Measurements from ENCODE around the gene JAZF1.

JAZF1 gene

DNA sequence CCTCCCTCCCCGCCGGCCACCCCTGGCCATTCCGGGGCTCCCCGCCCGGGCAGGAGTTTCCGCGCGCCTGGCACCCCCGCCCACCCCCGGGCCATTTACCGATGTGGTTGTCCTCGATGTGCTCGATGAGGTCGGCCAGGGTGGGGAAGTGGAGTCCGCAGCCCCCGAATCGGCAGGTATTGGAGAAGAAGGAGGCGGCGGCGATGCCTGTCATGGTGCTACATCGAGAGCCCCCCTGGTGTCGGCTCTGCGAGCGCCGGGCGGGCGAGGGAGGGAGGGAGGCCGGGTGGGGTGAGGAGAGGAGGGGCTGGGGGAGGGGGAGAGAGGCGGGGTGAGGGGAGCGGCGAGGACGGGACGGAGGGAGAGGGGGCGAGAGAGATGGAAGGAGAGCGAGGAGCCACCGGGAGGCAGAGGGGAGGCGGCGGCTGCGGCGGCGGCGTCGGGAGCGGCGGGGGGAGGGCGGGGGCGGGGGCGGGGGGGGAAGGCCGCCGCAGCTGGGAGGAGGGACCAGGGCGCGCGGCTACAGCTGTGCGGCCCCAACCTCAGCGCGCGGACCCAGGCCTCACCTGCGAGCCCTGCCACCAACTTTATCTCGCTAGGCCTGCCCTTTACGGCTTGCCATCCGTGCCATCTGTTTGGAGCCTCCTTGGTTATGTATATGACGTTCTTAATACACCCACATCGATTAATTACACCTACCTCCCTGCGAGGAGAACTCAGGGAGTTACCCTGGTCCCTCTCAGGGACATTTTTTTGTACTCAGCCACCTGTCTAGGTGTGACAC, at the start of gene JAZF1:
TSS of gene JAZF1 (minus strand) at position 432 of the 784 bp plus-strand sequence.
- in situ Hi-C loops (cut with HindIII; ENCODE audit: low sequenced_read_pairs), result no loop called here
- peak within 1 kb of the TSS; percentile 78 for H3K4me3 ChIP-seq (ENCODE audit: low read depth, low read length)
- TF ChIP-seq, protein P1, sequence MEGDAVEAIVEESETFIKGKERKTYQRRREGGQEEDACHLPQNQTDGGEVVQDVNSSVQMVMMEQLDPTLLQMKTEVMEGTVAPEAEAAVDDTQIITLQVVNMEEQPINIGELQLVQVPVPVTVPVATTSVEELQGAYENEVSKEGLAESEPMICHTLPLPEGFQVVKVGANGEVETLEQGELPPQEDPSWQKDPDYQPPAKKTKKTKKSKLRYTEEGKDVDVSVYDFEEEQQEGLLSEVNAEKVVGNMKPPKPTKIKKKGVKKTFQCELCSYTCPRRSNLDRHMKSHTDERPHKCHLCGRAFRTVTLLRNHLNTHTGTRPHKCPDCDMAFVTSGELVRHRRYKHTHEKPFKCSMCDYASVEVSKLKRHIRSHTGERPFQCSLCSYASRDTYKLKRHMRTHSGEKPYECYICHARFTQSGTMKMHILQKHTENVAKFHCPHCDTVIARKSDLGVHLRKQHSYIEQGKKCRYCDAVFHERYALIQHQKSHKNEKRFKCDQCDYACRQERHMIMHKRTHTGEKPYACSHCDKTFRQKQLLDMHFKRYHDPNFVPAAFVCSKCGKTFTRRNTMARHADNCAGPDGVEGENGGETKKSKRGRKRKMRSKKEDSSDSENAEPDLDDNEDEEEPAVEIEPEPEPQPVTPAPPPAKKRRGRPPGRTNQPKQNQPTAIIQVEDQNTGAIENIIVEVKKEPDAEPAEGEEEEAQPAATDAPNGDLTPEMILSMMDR (IDR thresholded peaks at IDR 0.05; ENCODE audit: low read depth, low read length), result no peak
- peak; percentile 52 for DNase-seq (ENCODE audit: low read depth, low spot score)

DNA sequence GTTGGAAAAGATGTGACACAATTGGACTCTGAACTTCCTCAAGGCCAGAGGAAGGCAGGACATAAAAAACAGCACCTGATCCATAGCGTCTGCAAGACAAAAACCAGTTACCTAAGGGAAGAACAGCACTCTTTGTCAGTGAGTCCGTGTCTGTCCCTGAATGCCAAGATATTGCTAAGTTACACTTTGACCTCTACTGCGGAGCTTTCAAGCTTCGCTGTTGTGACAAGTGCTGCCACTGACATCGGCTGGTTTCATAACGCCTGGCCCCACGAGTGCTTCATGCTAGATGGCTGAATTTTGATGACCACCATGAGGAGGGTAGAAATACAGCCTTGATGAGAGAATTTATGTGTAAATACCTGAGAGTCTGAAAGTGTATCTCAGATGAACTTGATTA, 49.7 kb upstream of the JAZF1 start:
- TF ChIP-seq, protein P1 (IDR thresholded peaks at IDR 0.05; ENCODE audit: low read depth, low read length), result no peak
- H3K4me3 ChIP-seq (ENCODE audit: low read depth, low read length), result no peak overlapping the region
- no peak for DNase-seq (ENCODE audit: low read depth, low spot score)
- in situ Hi-C loops (cut with HindIII; ENCODE audit: low sequenced_read_pairs), result no loop called here

DNA sequence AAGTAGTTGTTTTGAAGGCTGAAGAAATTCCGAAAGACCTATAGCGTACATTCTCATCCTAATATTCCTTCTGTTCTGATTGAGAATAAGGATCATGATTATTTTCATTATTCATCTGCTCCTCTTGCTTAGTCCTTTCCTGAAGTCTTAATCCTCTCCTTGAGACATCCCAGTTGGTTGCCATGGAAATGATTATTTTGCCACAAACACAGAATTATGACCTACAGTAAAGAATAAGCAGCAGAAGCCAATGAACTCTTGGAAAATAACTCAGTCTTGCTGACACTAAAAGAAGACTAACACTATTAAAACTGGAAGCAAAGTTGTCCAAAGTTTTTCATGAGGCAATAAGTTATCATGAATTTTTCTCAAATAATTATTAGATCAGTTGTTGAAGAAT, 47.8 kb upstream of the JAZF1 start:
- H3K4me3 ChIP-seq (ENCODE audit: low read depth, low read length), result no peak overlapping the region
- TF ChIP-seq, protein P1 (IDR thresholded peaks at IDR 0.05; ENCODE audit: low read depth, low read length), result no peak
- no peak for DNase-seq (ENCODE audit: low read depth, low spot score)
- in situ Hi-C loops (cut with HindIII; ENCODE audit: low sequenced_read_pairs), result no loop called here

DNA sequence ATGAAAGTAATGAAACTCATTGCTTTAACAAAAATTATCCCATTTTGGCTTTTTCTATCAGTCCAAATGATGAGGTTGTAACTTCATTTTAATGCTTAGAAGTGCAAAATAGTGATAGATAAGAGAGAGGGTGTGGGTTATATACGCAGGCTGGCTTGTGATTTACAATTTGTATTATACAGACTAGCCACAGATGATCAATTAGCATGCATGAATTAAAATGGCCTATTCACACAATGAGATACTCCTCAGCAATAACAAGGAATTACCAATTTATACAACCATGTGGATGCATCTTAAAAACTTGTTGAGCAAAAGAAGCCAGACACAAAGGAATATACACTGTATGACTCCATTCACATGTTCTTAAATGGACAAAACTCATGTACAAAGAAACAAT, 45.4 kb upstream of the JAZF1 start:
- no peak for DNase-seq (ENCODE audit: low read depth, low spot score)
- TF ChIP-seq, protein P1 (IDR thresholded peaks at IDR 0.05; ENCODE audit: low read depth, low read length), result no peak
- no peak overlapping the region for H3K4me3 ChIP-seq (ENCODE audit: low read depth, low read length)
- in situ Hi-C loops (cut with HindIII; ENCODE audit: low sequenced_read_pairs), result no loop called here

DNA sequence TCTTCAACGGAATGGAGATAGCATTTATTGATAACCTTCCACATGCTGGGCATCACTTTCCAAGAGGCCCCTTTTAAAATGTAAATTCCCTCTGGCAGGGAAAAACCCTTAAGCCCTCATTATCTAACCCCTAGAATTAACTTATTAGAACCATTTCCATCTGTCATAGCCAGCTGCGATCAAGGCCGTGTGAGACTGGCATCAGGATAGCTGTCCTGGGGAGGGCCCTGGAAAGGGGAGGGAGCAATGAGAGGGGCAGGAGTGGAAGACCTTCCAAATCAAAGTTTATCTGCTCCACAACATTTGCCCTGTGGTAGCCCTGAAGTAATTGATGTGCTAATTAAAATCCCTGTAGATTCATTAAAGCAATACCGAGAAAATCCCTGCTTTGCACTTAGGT, 45.0 kb upstream of the JAZF1 start:
- in situ Hi-C loops (cut with HindIII; ENCODE audit: low sequenced_read_pairs), result no loop called here
- TF ChIP-seq, protein P1 (IDR thresholded peaks at IDR 0.05; ENCODE audit: low read depth, low read length), result no peak
- H3K4me3 ChIP-seq (ENCODE audit: low read depth, low read length), result no peak overlapping the region

DNA sequence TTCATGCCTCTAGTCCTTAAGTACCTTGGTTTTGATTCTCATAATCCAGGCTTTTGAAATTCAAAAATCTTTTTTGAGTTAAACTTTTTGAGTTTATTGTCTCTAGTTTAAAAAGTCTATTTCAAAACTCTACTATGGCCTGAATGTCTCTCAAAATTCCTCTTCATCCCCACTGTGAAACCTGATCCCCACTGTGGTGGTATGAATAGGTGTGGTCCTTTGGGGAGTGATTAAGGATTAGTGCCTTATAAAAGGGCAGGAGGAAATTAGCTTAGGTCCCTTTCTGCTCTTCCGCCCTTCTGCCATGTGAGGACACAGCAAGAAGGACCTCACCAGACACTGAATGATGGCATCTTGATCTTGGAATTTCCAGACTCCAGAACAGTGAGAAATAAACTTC, 44.1 kb upstream of the JAZF1 start:
- TF ChIP-seq, protein P1 (IDR thresholded peaks at IDR 0.05; ENCODE audit: low read depth, low read length), result no peak
- DNase-seq (ENCODE audit: low read depth, low spot score), result no peak
- H3K4me3 ChIP-seq (ENCODE audit: low read depth, low read length), result no peak overlapping the region
- in situ Hi-C loops (cut with HindIII; ENCODE audit: low sequenced_read_pairs), result no loop called here

More for the DNA sequence above, 45.0 kb upstream of the JAZF1 start:
- no peak for DNase-seq (ENCODE audit: low read depth, low spot score)
